NK-92 (cell line): ENCODE data around the gene GSTA2.
"Not testable (repeated sequence)": the region's sequence is repeated elsewhere in the genome, so short reads cannot be mapped to it uniquely, and the experiment has no call there.

Source experiments
- DNase-seq: peaks from one replicate; lab custom pipeline; 2025; ENCODE audit not compliant: unreplicated experiment; lab: John Stamatoyannopoulos, UW

The GSTA2 gene

GRCh38 chr6:52760105-52760765, 3.0 kb downstream of the GSTA2 start:
- DNase-seq, result no peak

- DNase-seq, result no peak
Measured at GRCh38 chr6:52759085-52759484, 4.2 kb downstream of the GSTA2 start.

GRCh38 chr6:52757651-52758338, 5.5 kb downstream of the GSTA2 start:
- DNase-seq, result not testable (repeated sequence)

GRCh38 chr6:52754443-52754842, 8.8 kb downstream of the GSTA2 start:
- no peak for DNase-seq

GRCh38 chr6:52753137-52753536, 10.1 kb downstream of the GSTA2 start:
- not testable (repeated sequence) for DNase-seq

GRCh38 chr6:52752310-52752709, 11.0 kb downstream of the GSTA2 start:
- no peak for DNase-seq

- DNase-seq, result no peak
Measured at GRCh38 chr6:52749556-52750152, 13.6 kb downstream of the GSTA2 start.

- not testable (repeated sequence) for DNase-seq
Measured at GRCh38 chr6:52747301-52747700, 16.0 kb downstream of the GSTA2 start.

- DNase-seq, result no peak
Measured at GRCh38 chr6:52746213-52746612, 17.1 kb downstream of the GSTA2 start.

GRCh38 chr6:52745764-52746201, 17.5 kb downstream of the GSTA2 start:
- no peak for DNase-seq

GRCh38 chr6:52741872-52742271, 21.4 kb downstream of the GSTA2 start:
- DNase-seq, result no peak

- no peak for DNase-seq
Measured at GRCh38 chr6:52739627-52740026, 23.6 kb downstream of the GSTA2 start.

GRCh38 chr6:52739134-52739533, 24.1 kb downstream of the GSTA2 start:
- DNase-seq, result no peak

- DNase-seq, result no peak
Measured at GRCh38 chr6:52736145-52736544, 27.1 kb downstream of the GSTA2 start.

GRCh38 chr6:52735071-52735470, 28.2 kb downstream of the GSTA2 start:
- no peak for DNase-seq

GRCh38 chr6:52734072-52734471, 29.2 kb downstream of the GSTA2 start:
- DNase-seq, result no peak

- DNase-seq, result no peak
Measured at GRCh38 chr6:52733172-52733571, 30.1 kb downstream of the GSTA2 start.

- DNase-seq, result no peak
Measured at GRCh38 chr6:52731719-52732118, 31.6 kb downstream of the GSTA2 start.

- DNase-seq, result no peak
Measured at GRCh38 chr6:52729576-52729975, 33.7 kb downstream of the GSTA2 start.

- DNase-seq, result no peak
Measured at GRCh38 chr6:52728394-52728793, 34.9 kb downstream of the GSTA2 start.

GRCh38 chr6:52727908-52728307, 35.4 kb downstream of the GSTA2 start:
- no peak for DNase-seq
